ENCODE results near the gene NIPSNAP2.
"Not testable (repeated sequence)": the region's sequence is repeated elsewhere in the genome, so short reads cannot be mapped to it uniquely, and the experiment has no call there.

The NIPSNAP2 gene

DNA sequence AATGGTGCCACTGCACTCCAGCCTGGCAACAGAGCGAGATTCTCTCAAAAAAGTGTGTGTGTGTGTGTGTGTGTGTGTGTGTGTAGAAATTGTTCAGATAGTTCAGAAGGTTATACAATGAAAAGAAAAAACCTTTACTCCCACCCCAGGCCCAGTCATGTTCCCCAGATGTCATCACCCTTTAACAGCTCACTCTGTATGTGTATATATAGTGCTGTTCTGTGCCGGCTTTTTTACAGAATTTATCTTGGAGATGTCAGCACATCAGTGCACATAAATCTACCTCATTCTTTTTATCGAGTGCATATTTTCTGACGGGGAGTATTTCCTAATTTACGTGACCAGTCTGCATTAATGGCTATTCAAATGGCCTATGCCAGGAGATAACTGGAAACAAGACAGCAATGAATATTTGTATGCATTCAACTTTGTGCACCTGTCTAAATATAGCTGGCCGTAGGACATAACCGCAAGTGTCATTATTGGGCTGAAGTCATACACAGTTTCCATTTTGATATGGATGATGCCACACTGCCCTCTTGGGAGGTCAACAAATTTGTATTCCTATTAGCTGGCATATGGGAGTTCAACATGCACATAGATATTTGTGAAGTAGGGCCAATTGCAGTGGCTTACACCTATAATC lies 11.7 kb downstream of the NIPSNAP2 start:
- no peak for DNase-seq (ENCODE audit: low spot score)

DNA sequence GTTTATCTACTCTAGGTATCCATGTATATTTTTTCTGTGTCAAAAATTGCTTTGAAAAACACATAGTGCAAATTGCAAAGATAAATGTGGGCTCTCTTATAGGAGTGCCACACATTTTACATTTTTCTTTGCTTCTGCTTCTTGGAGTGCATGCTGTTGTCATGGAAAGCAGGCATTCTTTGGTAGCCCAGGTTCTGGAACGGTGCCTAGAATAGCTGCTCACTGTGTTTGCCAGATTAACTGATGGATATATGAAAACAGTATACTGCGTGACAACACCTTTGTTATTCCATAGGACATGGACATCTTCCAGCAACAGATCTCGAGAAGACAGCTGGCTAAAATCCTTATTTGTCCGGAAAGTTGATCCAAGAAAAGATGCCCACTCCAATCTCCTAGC lies 13.4 kb downstream of the NIPSNAP2 start:
- no peak for DNase-seq (ENCODE audit: low spot score)

DNA sequence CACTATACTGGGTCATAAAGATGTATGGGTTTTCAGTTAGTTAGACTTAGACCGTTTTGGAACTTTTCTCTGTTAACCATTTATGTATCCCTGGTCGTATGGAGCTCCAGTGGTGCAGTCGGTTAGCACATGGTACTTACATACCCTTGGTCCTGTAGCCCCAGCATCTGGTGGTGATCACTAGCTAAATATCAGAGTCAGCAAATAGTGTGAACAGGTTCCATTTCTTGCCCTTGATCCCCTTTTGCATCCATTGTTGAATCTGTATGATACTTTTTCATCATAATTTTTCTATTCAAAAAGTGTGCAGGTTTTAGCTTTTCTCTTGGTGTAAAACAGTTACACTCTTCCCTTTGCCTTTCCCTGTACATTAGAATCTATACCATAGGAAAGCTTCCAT lies 15.9 kb downstream of the NIPSNAP2 start:
- no peak for DNase-seq (ENCODE audit: low spot score)

DNA sequence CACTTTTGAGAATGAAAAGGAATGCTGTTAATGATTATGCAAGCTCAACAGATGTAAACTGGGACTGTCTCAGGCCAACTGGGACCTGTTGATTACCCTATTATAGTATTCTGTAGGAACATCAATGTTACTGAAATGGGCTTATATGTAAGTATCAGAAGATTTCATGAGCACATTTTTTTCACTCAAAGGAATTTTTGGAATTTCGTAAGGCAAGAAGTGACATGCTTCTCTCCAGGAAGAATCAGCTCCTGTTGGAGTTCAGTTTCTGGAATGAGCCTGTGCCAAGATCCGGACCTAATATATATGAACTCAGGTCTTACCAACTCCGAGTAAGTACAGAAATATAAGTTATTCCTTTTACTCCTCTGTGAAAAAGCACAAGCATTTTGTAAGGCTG lies 19.2 kb downstream of the NIPSNAP2 start:
- DNase-seq (ENCODE audit: low spot score), result no peak

DNA sequence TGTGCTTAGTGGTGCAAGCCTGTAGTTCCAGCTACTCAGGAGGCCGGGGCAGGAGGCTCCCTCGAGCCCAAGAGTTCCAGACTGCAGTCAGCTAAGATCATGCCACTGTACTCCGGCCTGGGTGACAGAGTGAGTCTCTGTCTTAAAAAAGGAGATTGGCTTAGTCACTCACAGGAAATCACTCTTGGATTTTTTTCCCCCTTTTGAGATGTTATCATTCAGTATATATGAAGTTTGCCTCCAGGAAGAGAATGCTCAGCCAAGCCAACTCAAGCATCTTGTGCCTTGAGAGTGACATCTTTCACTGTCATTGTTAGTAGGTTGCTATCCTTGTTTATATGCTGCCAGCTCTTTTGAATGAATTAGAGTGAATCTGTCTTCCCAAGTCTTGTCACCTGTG lies 28.0 kb downstream of the NIPSNAP2 start:
- DNase-seq (ENCODE audit: low spot score), result no peak

DNA sequence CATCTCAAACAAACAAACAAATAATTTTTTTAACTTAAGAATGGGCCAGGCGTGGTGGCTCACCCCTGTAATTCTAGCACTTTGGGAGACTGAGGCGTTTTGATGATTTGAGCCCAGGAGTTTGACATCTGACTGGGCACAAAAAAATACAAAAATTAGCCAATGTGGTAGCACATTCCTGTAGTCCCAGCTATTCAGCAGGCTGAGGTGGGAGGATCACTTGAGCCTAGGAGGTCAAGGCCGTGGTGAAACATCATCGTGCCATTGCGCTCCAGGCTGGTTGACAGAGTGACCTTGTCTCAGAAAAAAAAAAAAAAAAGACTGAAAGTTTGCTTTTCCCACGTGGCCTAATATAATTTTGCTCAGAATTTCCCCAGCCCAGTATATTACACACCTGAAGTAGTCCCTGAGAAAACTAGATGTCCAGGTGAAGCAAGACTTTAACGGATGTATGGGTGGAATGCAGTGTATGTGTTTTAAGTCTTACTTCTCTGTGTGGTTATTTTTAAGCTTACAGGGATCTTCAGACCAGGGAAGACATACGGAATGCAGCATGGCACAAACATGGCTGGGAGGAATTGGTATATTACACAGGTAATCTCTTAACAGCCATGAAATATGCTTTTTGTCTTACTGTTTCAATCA lies 32.6 kb downstream of the NIPSNAP2 start:
- no peak for DNase-seq (ENCODE audit: low spot score)

DNA sequence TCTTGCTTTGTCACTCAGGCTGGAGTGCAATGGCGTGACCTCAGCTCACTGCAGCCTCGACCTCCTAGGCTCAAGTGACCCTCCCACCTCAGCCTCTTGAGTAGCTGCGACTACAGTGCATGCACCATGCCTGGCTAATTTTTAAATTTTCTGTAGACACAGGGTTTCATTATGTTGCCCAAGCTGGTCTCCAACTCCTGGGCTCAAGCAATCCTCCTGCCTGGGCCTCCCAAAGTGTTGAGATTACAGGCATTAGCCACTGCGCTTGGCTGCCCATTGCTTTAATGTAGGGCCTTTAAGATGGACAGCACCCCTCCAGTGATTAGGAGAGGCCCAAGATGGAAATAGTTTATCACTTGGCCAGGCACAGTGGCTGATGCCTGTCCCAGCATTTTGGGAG lies 39.4 kb downstream of the NIPSNAP2 start:
- no peak for DNase-seq (ENCODE audit: low spot score)

DNA sequence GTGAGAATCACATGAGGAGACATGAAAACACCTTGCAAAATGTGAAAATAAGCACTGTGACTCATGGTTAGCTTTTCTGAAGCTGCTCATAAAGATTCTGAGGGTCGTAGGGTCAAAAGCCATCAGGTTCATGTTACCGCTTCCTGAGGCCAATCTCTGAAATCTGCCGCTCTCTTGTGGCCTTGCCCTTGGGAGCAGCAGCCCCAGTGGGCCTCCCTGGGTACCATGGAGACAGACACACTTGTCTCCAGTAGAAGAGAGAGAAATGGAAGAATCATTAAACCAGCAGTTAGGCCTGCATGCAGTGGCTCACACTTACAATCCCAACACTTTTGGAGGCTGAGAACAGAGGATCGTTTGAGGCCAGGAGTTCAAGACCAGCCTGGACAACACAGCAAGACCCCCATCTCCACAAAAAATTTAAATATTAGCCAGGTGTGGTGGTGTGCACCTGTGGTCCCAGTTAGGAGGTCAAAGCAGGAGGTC lies 42.8 kb downstream of the NIPSNAP2 start:
- no peak for DNase-seq (ENCODE audit: low spot score)

DNA sequence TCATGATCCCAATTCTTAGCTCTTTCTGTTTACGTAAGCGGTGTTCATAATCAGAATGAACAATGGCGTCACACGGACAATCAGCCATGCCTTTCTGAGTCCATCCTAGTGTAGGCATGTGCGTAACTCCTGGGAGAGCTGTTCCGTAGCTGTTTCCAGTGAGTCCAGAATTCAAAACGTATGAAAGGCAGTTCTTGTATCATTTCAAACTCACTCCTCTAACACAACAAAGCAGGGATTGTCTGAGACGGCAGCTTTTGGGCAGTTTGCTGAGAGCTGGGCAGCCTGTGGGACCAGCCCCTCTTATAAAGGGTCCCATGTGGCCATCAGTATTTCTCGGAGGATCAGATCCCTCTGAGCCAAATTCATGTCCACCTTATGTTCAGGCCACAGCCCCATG lies 43.5 kb downstream of the NIPSNAP2 start:
- DNase-seq (ENCODE audit: low spot score), result peak; percentile 84

DNA sequence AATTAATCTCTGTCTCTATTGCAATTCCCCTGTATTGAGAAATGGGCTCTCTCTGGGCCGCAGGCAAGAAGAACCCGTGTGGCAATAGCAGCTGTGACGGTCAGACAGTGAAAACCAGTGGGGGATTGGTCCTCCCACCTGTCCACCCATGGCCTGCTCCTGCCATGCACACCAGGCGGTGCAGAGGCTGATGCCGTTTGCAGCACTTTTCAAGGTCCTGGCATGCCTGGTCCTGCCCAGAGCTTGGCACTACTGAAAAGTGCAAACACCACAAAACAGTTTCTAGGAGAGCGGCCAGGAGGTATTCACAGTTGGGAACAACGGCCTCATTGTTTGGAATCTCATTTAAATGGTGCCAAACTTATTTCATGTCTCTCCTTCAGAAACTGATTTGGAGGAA lies 45.3 kb downstream of the NIPSNAP2 start:
- DNase-seq (ENCODE audit: low spot score), result peak; percentile 91

DNA sequence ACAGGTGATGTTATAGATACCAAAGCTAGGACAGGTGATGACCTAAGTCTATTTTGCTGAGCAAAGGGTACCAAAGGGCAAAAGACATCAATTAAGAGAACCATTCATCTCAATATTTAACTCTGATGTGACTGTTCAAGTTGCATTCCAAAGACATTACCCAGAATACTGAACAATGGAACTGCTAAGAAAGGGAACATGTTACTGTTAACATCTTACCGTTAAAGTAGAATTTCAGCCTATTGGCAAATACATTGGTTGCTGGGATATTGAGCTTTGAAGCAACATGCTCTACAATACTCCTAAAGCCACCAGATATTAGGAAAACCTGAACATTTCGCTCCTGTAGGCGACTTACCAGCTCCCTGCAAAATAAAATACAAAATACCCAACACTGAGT lies 52.6 kb downstream of the NIPSNAP2 start:
- DNase-seq (ENCODE audit: low spot score), result not testable (repeated sequence)

DNA sequence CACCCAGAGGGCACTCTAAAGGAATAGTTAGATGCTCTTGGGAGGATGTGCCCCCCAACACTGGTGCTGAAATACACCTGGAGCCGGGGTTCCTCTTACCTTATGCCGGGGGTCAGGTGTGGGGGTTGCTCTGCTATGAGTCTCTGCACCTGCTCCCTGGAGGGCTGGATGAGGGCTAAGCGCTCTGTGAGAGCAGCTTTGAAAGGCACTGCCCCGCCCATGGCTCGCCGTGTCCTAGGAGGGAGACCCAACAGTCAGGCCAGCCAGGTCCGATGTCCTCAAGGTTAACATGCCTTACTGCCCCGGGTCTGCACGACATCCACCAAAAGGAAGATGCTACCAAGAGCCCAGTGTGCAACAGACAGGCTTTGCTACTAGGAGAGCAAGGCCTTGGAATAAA lies 55.1 kb downstream of the NIPSNAP2 start:
- no peak for DNase-seq (ENCODE audit: low spot score)

DNA sequence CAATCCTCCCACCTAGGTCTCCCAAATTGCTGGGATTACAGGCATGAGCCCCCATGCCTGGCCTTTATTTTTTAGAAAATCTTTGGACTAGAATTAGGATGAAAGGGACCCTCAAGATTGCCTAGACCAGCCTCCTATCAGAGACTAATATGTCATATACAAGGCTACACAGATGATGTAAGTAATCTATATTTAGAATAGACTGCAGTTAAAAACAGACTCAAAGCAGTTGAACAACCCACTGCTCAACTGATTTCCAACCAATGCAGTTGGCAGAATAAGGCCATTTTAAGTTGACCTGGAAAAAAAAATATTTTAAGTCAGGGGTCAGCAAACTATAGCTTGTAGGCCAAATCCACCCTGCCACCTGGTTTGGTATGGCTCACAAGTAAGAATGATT lies 59.1 kb downstream of the NIPSNAP2 start:
- no peak for DNase-seq (ENCODE audit: low spot score)

DNA sequence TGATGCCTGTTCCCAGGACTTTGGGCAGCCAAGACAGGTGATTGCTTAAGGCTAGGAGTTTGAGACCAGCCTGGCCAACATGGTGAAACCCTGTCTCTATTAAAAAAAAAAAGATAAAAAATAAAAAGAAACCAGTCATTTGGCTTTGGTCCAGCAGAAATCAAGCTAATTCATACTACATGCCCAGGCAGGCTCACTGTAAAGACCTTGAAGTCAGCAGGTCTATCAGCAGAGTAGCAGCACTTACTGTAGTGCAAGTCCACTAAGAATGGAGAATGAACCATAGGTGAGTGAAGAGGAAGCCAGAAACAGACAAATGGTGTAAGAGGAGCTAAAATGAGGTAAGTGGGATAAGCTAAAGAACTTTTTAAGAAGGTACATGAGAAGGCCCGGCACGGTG lies 62.2 kb downstream of the NIPSNAP2 start:
- no peak for DNase-seq (ENCODE audit: low spot score)

DNA sequence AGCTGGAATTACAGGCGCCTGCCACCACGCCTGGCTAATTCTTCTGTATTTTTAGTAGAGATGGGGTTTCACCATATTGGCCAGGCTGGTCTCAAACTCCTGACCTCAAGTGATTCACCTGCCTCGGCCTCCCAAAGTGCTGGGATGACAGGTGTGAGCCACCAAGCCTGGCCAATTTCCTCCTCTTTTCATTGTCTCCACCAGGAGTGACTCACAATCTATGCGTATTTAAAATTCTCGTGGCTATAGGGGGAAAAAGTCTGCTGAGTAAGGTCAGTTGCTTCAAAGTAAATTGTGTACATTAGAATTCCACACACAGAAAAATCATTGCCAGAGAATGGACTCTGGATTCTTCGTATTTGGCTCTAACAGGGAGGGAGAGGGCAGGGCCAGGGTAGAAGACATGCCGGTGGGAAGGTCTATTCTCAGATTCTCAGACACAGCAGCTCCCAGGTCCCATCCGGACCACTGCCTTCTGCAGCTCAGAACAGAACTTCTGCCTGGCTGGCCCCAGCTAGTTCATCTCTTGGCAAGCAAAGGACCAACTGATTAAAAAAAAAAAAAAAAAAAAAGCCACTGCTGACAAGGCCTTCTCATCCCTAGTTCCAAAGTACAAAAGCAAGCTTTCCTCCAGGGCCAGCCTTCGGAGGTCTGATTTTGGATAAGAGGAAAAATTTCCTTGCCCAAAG lies 64.7 kb downstream of the NIPSNAP2 start:
- DNase-seq (ENCODE audit: low spot score), result no peak

DNA sequence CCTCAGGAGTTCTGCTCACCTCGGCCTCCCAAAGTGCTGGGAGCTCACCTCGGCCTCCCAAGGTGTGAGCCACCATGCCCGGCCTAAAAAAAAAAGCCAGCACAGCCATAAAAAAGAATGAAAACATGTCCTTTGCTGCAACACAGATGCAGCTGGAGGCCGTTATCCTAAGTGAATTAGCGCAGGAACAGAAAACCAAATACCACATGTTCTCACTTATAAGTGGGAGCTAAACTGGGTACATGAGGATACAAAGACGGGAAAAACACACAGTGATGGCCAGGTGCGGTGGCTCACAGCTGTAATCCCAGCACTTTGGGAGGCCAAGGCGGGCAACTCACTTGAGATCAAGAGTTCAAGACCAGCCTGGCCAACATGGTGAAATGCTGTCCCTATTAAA lies 66.0 kb downstream of the NIPSNAP2 start:
- DNase-seq (ENCODE audit: low spot score), result no peak

DNA sequence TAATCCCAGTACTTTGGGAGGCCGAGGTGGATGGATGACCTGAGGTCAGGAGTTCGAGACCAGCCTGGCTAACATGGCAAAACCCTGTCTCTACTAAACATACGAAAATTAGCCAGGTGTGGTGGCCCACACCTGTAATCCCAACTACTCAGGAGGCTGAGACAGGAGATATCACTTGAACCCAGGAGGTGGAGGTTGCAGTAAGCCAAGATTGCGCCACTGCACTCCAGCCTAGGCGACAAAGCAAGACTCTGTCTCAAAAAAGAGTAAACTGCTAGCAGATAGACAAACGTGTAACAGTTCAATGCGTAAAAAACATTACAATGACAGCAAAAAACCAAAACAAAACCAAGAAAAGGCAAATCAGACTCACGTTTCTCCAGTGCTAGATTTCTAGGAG lies 67.2 kb downstream of the NIPSNAP2 start:
- DNase-seq (ENCODE audit: low spot score), result not testable (repeated sequence)

DNA sequence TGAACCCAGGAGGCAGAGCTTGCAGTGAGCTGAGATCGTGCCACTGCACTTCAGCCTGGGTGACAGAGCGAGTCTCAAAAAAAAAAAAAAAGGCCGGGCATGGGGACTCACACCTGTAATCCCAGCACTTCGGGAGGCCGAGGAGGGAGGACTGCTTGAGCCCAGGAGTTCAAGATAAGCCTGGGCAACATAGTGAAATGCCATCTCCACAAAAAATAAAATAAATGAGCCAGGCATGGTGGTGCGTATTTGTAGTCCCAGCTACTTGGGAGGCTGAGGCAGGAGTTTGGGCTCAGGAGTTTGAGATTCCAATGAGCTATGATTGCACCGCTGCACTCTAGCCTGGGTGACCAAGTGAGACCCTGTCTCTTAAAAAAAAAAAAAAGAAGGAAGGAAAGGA lies 68.2 kb downstream of the NIPSNAP2 start:
- DNase-seq (ENCODE audit: low spot score), result not testable (repeated sequence)

DNA sequence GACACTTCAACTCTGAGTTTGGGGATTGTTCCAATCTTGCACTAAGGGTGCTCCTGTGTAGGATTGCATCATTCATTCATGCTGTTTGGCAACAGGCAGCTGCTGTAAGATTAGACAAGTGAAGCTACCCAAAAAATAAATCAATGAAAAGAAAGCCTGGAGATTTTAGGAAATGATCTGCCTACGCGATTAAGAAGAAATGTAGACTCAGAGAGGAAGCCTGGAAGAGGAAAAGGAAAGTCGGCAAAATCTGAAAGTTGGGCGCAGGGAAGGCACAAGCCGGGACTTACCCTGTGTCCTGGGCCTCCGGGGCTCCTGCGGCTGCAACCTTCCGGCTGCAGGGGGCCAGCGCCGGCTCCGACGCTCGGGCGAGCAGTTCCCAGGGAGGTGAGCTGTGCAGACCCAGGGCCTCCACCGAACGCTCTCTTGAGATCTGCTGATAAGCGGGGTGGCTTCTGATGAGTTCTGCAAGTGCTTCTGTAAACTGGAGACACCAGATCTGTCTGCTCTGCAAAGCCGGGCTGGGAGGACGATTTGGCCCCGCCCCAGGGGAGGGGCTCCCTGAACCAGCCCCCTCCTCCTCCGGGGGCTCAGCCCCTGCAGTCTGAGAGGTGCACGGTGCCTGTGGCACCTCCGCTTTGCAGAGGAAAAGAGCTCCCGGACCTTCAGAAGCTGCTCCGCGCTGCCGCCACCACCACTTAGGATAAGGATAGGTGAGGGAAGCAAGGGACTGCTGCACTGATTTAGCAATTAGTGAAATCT lies 69.5 kb downstream of the NIPSNAP2 start:
- peak; percentile 49 for DNase-seq (ENCODE audit: low spot score)

DNA sequence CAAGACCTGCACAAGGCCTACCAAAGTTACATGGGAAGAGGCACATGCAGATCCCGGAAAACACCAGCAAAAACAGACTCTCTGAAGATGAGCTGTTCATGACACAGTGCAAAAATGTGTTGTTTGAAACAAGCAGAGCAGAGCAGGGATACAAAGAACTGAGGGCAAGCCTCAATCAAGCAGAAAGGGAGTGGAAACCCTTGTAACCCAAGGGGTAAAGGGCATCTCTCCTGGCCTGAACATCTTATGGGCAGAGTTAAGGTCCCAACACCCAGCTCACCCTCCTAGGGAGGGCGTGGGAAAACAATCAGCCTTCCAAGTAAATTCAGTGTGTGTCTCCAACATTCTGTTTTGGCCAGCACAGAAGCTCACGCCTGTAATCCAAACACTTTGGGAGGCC lies 76.3 kb downstream of the NIPSNAP2 start:
- no peak for DNase-seq (ENCODE audit: low spot score)

DNA sequence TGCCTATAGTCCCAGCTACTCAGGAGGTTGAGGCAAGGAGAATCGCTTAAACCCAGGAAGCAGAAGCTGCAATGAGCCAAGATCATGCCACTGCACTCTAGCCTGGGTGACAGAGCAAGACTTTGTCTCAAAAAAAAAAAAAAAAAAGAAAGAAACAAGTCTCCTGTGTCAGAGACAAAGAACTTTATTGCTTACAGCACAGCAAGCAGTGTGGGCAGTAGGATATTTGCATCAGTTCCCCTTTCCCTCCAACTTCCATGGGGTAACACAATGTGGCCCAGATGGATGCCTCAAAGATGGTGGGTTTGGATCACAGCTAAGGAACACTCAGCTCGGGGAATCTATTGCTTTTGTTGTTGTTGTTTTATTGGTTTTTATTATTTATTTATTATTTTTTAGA lies 81.4 kb downstream of the NIPSNAP2 start:
- DNase-seq (ENCODE audit: low spot score), result not testable (repeated sequence)

DNA sequence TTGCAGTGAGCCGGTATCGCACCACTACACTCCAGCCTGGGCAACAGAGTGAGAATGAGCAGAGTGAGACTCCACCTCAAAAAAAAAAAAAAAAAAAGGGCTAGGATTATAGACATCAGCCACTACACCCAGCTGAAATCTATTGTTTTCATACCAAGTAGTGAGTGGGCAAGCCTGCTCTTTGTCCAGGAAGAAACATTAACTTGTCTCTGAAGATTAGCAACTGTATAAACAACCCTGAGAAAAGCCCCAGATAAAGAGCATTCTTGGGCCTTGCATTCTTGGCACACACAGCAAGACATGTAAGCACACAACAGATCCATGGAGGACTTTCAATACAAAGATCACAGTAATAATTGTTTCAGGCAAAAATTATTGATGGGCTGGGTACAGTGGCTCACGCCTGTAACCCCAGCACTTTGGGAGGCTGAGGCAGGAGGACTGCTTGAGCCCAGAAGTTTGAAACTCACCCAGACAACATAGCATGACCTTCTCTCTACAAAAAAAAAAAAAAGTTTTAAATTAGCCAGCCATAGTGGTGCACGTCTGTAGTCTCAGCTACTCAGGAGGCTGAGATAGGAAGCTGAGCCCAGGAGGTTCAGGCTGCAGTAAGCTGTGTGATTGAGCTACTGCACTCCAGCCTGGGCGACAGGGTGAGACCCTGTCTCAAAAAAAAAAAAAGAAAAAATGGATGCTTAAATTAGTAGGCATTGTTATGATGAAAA lies 82.5 kb downstream of the NIPSNAP2 start:
- DNase-seq (ENCODE audit: low spot score), result no peak

Data from globus pallidus (tissue), 1 donor.